Thyroid gland (tissue), 4 donors: Measurements from ENCODE around the gene PRLR. TPM values are rescaled to one million over a fixed set of nuclear protein-coding genes. Genes with fewer than 3 reads are reported as not detected.

Experiments used
- DNase-seq, 2 donors: peaks; one replicate each; pipeline ENCODE4 v3.0.0-alpha.2; 2019
- H3K27ac ChIP-seq, 3 donors: fragments of 200-600 bp; sonication (generic); 1 replicate in 2 of 3; 2 replicates in 1 of 3; pipeline ENCODE4 v1.5.1; 2016 to 2019; ENCODE audit warnings: mild to moderate bottlenecking in 1 of 3, moderate library complexity in 1 of 3
- H3K27me3 ChIP-seq: fragments of 200-600 bp; sonication (generic); one replicate; pipeline ENCODE4 v1.5.1; 2019
- H3K36me3 ChIP-seq, 2 donors: fragments of 200-600 bp; sonication (generic); one replicate each; pipeline ENCODE4 v1.5.1; 2016 to 2019
- H3K4me1 ChIP-seq, 2 donors: fragments of 200-600 bp; sonication (generic); one replicate each; pipeline ENCODE4 v1.5.1; 2017 to 2019
- H3K4me3 ChIP-seq, 3 donors: fragments of 200-600 bp; sonication (generic); replicated peaks in 1 of 3; 1 replicate in 2 of 3; 2 replicates in 1 of 3; pipeline ENCODE4 v1.5.1; 2016; ENCODE audit warnings: mild to moderate bottlenecking in 1 of 3
- H3K9me3 ChIP-seq: fragments of 200-600 bp; sonication (generic); one replicate; pipeline ENCODE4 v1.5.1; 2017
- POLR2A ChIP-seq, 2 donors: fragments of 450-650 bp; IDR thresholded peaks; one replicate each; pipeline ENCODE4 v1.6.1; 2017; ENCODE audit warnings: antibody characterized with exemption in 2 of 2, mild to moderate bottlenecking in 2 of 2, moderate library complexity in 1 of 2
- WGBS, 2 donors: methylation state at CpG; one replicate each; pipeline ENCODE4 v1.1.5; 2017; 5-methylcytosine and 5-hydroxymethylcytosine counted together
- intact Hi-C: fragments of 100-400 bp; cut with DNase I; formaldehyde crosslinking; loops from one replicate; pipeline ENCODE4 v1.15.1; 2023
- total RNA-seq, 4 donors: library from RNA; depleted of rRNA; stranded (reverse); fragments of >200 nt; gene quantifications; one replicate each; pipeline ENCODE4 v1.2.3, GENCODE V29; 2016
- TF ChIP-seq, protein P1 (sequence below), 6 experiments: fragments of 200-600 bp in 3 of 6; fragments of 450-650 bp in 3 of 6; sonication (generic) in 3 of 6; IDR thresholded peaks; one replicate each; pipeline ENCODE4 v1.5.1; 2016 to 2019; ENCODE audit warnings: antibody characterized with exemption in 6 of 6, mild to moderate bottlenecking in 2 of 6, inconsistent platforms in 1 of 6, moderate library complexity in 1 of 6

Gene PRLR
- total RNA-seq, 4 donors from 2014 or later: 0.20 to 1.7 (median 0.22) TPM; not detected in 1

DNA sequence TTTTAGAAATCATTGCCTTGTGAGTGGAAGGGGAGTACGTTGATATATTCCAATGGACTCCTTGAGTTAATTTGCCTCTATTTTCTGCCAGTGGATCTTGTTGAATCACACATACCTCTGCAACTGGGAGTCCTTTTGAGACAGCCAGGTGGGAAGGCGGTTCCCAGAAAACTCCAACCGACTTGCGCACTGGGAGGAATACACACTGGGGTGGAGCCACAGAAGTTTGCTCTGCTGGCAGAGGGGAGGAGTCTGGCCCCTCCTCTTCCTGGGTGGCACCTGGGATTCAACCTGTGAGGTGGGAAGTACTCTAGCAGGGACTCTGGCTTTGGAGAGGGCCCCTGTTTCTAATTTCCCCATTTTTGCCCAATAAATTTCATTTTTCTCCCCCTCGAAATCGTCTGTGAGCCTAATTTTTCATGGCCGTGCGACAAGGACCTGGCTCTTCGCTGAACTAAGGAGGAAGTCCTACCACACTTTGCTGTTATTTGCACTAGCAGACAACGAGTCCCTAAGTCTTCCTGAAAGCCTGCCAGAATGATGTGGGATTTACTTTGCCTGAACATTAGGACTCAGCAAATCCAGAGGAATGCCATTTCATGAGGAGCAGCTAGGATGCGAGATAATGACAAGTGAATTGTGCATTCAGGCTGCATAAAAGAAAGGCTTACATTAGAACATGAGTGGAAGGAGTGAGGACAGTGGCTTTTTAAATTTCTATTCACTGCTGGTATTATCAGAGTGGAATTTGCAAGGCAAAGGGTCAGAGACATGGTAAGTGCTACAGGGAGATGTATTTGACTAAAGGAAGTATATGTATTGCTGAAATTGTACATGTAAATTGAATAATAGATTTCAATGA, 67.2 kb downstream of the PRLR start:
- Histone ChIP-seq H3K27ac (peak overlapping the region; percentile 86 to 94 (median 87)), H3K4me3 (no peak overlapping the region), H3K4me1 (peaks cover 38 to 44% of the 10 kb centered on the region in 2 donors), H3K36me3 (no peaks in the 10 kb centered on the region), H3K27me3 (no peaks in the 10 kb centered on the region), H3K9me3 (no peaks in the 10 kb centered on the region)
- 85 to 90% methylated on average over 11 of the region's 11 CpGs for WGBS, 2 donors
- TF ChIP-seq, protein P1, sequence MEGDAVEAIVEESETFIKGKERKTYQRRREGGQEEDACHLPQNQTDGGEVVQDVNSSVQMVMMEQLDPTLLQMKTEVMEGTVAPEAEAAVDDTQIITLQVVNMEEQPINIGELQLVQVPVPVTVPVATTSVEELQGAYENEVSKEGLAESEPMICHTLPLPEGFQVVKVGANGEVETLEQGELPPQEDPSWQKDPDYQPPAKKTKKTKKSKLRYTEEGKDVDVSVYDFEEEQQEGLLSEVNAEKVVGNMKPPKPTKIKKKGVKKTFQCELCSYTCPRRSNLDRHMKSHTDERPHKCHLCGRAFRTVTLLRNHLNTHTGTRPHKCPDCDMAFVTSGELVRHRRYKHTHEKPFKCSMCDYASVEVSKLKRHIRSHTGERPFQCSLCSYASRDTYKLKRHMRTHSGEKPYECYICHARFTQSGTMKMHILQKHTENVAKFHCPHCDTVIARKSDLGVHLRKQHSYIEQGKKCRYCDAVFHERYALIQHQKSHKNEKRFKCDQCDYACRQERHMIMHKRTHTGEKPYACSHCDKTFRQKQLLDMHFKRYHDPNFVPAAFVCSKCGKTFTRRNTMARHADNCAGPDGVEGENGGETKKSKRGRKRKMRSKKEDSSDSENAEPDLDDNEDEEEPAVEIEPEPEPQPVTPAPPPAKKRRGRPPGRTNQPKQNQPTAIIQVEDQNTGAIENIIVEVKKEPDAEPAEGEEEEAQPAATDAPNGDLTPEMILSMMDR (IDR thresholded peaks at IDR 0.05): no peak
- TF ChIP-seq POLR2A (IDR thresholded peaks at IDR 0.05): no peak
- no peak for DNase-seq
- intact Hi-C loops: no loop called here

DNA sequence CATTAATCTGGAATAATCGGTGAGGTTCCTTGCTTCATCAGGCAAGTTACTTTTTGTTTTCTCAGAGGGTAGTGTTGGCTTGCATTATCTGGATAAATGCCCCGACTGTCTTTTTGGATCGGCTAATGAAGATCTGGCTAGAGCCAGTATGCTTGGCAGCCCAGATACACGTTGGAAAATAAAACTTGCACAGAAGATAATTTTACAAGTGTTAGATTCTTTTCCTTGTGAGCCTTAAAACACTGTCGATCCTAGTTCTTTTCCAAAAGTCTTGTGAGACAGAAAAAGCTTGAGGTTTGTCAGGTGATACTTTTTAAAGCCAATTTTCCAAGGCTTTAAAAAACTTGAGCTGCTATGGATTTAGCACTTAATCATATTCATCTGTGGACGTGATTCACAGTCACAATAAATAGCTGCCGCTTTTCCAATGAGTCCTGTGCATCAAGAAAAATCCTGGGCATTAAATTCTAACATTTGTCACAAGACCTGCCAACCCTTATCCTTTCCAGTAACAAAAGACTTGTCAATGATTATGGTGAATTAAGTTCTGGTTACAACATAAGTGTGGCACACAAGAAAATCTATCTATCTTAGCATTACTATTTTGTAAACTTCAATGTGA, 68.5 kb downstream of the PRLR start:
- H3K4me1 ChIP-seq: peaks cover 38 to 44% of the 10 kb centered on the region in 2 donors
- intact Hi-C loops: no loop called here
- DNase-seq: peak; percentile 4 to 30
- no peak overlapping the region for H3K4me3 ChIP-seq
- 28 to 31% methylated on average over 7 of the region's 7 CpGs for WGBS, 2 donors
- no peak for TF ChIP-seq POLR2A (IDR thresholded peaks at IDR 0.05)
- TF ChIP-seq, protein P1 (IDR thresholded peaks at IDR 0.05): no peak
- H3K9me3 ChIP-seq: no peaks in the 10 kb centered on the region
- peak overlapping the region; percentile 86 to 94 (median 87) for H3K27ac ChIP-seq
- H3K36me3 ChIP-seq: no peaks in the 10 kb centered on the region
- no peaks in the 10 kb centered on the region for H3K27me3 ChIP-seq

GRCh38 chr5:35160486-35161116, 69.7 kb downstream of the PRLR start:
- H3K9me3 ChIP-seq: no peaks in the 10 kb centered on the region
- peaks cover 38 to 44% of the 10 kb centered on the region in 2 donors for H3K4me1 ChIP-seq
- TF ChIP-seq, protein P1 (IDR thresholded peaks at IDR 0.05): no peak
- no peak for TF ChIP-seq POLR2A (IDR thresholded peaks at IDR 0.05)
- intact Hi-C loops: no loop called here
- H3K27ac ChIP-seq: peak overlapping the region; percentile 86 to 94 (median 87)
- H3K27me3 ChIP-seq: no peaks in the 10 kb centered on the region
- H3K4me3 ChIP-seq: no peak overlapping the region
- no peaks in the 10 kb centered on the region for H3K36me3 ChIP-seq
- WGBS, 2 donors: 86 to 90% methylated on average over 6 of the region's 6 CpGs
- DNase-seq: no peak

DNA sequence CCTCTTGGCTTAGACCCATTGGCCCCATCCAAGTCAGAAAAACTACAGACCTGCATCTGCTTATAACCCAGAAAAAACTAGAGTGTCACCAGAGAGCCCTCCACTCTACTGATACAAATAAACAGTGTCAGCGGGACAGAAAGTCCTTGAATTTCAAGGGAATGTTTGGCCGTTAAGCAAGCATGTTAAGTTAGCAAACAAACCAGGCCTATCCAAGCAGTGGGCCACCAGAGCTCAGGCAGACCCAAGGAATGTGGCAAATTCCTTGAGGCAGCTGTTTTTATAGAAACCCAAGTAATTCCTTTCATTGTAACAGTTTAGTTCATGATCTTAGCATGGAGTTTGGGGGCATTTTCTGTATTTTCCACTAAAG, 70.9 kb downstream of the PRLR start:
- H3K36me3 ChIP-seq: no peaks in the 10 kb centered on the region
- DNase-seq: peak; percentile 79 to 84
- no peak overlapping the region for H3K4me3 ChIP-seq
- intact Hi-C loops: no loop called here
- peak in 1 of 2 donors; percentile 35 for TF ChIP-seq POLR2A (IDR thresholded peaks at IDR 0.05)
- TF ChIP-seq, protein P1 (IDR thresholded peaks at IDR 0.05): no peak
- no peaks in the 10 kb centered on the region for H3K9me3 ChIP-seq
- no peaks in the 10 kb centered on the region for H3K27me3 ChIP-seq
- H3K27ac ChIP-seq: peak overlapping the region; percentile 87 to 94 (median 90)
- 13 to 19% methylated on average over 2 of the region's 2 CpGs for WGBS, 2 donors
- peaks cover 38 to 44% of the 10 kb centered on the region in 2 donors for H3K4me1 ChIP-seq
